HCT116 (cell line): ENCODE results near the gene RPS10. TPM values are rescaled to one million over a fixed set of nuclear protein-coding genes. Genes with fewer than 3 reads are reported as not detected.

Experiments used
- ATAC-seq: fragments of 200-7000 bp; cut with Tn5 transposase; 2 replicates; pipeline ENCODE4 v1.9.1; 2020; ENCODE audit warnings: mild to moderate bottlenecking, moderate library complexity
- BruUV-seq: library from RNA; stranded (reverse); fragments of 400-500 nt; replicated peaks from 2 replicates; lab custom pipeline; 2021; lab: Mats Ljungman, UMichigan
- CTCF ChIA-PET: fragments of 300-600 bp; sonication (Branson Sonifier 250); formaldehyde crosslinking; loops from one replicate; lab custom pipeline; 2021; ENCODE audit warnings: antibody characterized with exemption; lab: Charles Lee
- POLR2A ChIA-PET: fragments of 300-600, 350-600 bp; sonication (Branson Sonifier 250); formaldehyde crosslinking; loops from one replicate; lab custom pipeline; 2021; ENCODE audit warnings: antibody characterized with exemption; lab: Charles Lee
- RAD21 ChIA-PET, 2 experiments: fragments of 300-600 bp; sonication (Branson Sonifier 250); formaldehyde crosslinking; loops; one replicate each; lab custom pipeline; 2023; ENCODE audit warnings: low total read pairs in 2 of 2; ENCODE audit not compliant: uncharacterized antibody in 2 of 2, unreplicated experiment in 2 of 2, low non-redundant PET in 1 of 2; lab: Charles Lee
- DNase-seq: peaks from one replicate; pipeline ENCODE4 v3.0.0-alpha.2; 2010; ENCODE audit warnings: low read depth, low spot score
- H2AFZ ChIP-seq: fragments of 200-600 bp; shearing (Covaris generic), sonication (generic); 2 replicates; pipeline ENCODE4 v1.6.1; 2017; ENCODE audit warnings: low read depth, mixed run types, mixed read lengths, antibody characterized with exemption, low read length; ENCODE audit not compliant: poor library complexity, severe bottlenecking
- H3K27ac ChIP-seq: 2 replicates; pipeline ENCODE4 v1.5.1; 2012; ENCODE audit warnings: low read depth, low read length
- H3K27me3 ChIP-seq: fragments of 200-600 bp; sonication (generic); 2 replicates; pipeline ENCODE4 v1.6.1; 2016; ENCODE audit warnings: mixed run types, low read length, mixed read lengths; ENCODE audit not compliant: insufficient read depth
- H3K36me3 ChIP-seq, 2 experiments: fragments of 200-500 bp in 1 of 2; fragments of 200-600 bp in 1 of 2; sonication (Bioruptor generic) in 1 of 2; sonication (generic) in 1 of 2; 2 replicates each; pipeline versions ENCODE4 v1.5.1 to v1.6.1; 2014 to 2016; ENCODE audit warnings: low read length in 2 of 2, inconsistent platforms in 1 of 2, mixed read lengths in 1 of 2, mixed run types in 1 of 2; ENCODE audit not compliant: insufficient read depth in 2 of 2, control insufficient read depth in 1 of 2
- H3K4me1 ChIP-seq, 2 experiments: fragments of 200-600 bp in 1 of 2; sonication (generic) in 1 of 2; 2 replicates each; pipeline versions ENCODE4 v1.5.1 to v1.6.1; 2012 to 2017; ENCODE audit warnings: low read length in 2 of 2, inconsistent platforms in 1 of 2, mild to moderate bottlenecking in 1 of 2, mixed read lengths in 1 of 2, mixed run types in 1 of 2, moderate library complexity in 1 of 2; ENCODE audit not compliant: insufficient read depth in 2 of 2, control insufficient read depth in 1 of 2
- H3K4me2 ChIP-seq: fragments of 200-600 bp; sonication (generic); 2 replicates; pipeline ENCODE4 v1.6.1; 2017; ENCODE audit warnings: mixed run types, low read length, mixed read lengths
- H3K4me3 ChIP-seq, 2 experiments: fragments of 200-600 bp in 1 of 2; sonication (generic) in 1 of 2; replicated peaks in 1 of 2; 2 replicates each; pipeline ENCODE4 v1.5.1; 2011 to 2016; ENCODE audit warnings: low read length in 2 of 2, control low read depth in 1 of 2, low read depth in 1 of 2, mild to moderate bottlenecking in 1 of 2, mixed read lengths in 1 of 2, mixed run types in 1 of 2
- H3K79me2 ChIP-seq: fragments of 200-600 bp; sonication (generic); 2 replicates; pipeline ENCODE4 v1.6.1; 2017; ENCODE audit warnings: mild to moderate bottlenecking, mixed run types, low read length, moderate library complexity, mixed read lengths; ENCODE audit not compliant: insufficient read depth
- H3K9ac ChIP-seq: fragments of 200-600 bp; sonication (generic); 2 replicates; pipeline ENCODE4 v1.6.1; 2016; ENCODE audit warnings: low read length, mixed read lengths
- H3K9me2 ChIP-seq: fragments of 200-600 bp; sonication (generic), shearing (Covaris generic); 2 replicates; pipeline ENCODE4 v1.6.1; 2017; ENCODE audit warnings: mixed run types, mild to moderate bottlenecking, moderate library complexity; ENCODE audit not compliant: insufficient read depth
- H3K9me3 ChIP-seq, 2 experiments: fragments of 200-500 bp in 1 of 2; fragments of 200-600 bp in 1 of 2; sonication (Bioruptor generic) in 1 of 2; sonication (generic) in 1 of 2; 2 replicates each; pipeline ENCODE4 v1.6.1; 2014 to 2017; ENCODE audit warnings: low read length in 2 of 2, mixed read lengths in 2 of 2, inconsistent platforms in 1 of 2, low read depth in 1 of 2, mild to moderate bottlenecking in 1 of 2, mixed run types in 1 of 2, moderate library complexity in 1 of 2; ENCODE audit not compliant: control insufficient read depth in 1 of 2, insufficient read depth in 1 of 2
- H4K20me1 ChIP-seq: fragments of 200-600 bp; sonication (generic), shearing (Covaris generic); 2 replicates; pipeline ENCODE4 v1.6.1; 2017; ENCODE audit warnings: mixed run types, mild to moderate bottlenecking, moderate library complexity; ENCODE audit not compliant: insufficient read depth
- EGR1 ChIP-seq: IDR thresholded peaks from 2 replicates; pipeline ENCODE4 v1.6.1; 2012; ENCODE audit warnings: low read depth
- ELF1 ChIP-seq: IDR thresholded peaks from 2 replicates; pipeline ENCODE4 v1.6.1; 2012; ENCODE audit warnings: low read depth, borderline replicate concordance
- EZH2 ChIP-seq: fragments of 200-600 bp; sonication (generic); IDR thresholded peaks from 2 replicates; pipeline ENCODE4 v1.6.1; 2017; ENCODE audit warnings: antibody characterized with exemption, mixed run types
- EZH2phosphoT487 ChIP-seq: fragments of 200-600 bp; IDR thresholded peaks from 2 replicates; pipeline ENCODE4 v1.6.1; 2018; ENCODE audit warnings: antibody characterized with exemption, borderline replicate concordance
- JUND ChIP-seq: IDR thresholded peaks from 2 replicates; pipeline ENCODE4 v1.6.1; 2012
- POLR2A ChIP-seq: IDR thresholded peaks from 2 replicates; pipeline ENCODE4 v1.7.0; 2011; ENCODE audit warnings: borderline replicate concordance; ENCODE audit not compliant: insufficient read depth, insufficient read length; ENCODE audit errors: extremely low read depth
- RAD21 ChIP-seq: IDR thresholded peaks from 2 replicates; pipeline ENCODE4 v1.6.1; 2012; ENCODE audit warnings: low read depth, mild to moderate bottlenecking
- SRF ChIP-seq: IDR thresholded peaks from 2 replicates; pipeline ENCODE4 v1.6.1; 2012; ENCODE audit warnings: low read depth
- TCF7L2 ChIP-seq: IDR thresholded peaks from 2 replicates; pipeline ENCODE4 v1.7.0; 2011; ENCODE audit warnings: borderline replicate concordance, inconsistent platforms; ENCODE audit not compliant: insufficient read depth, insufficient read length; ENCODE audit errors: extremely low read depth
- YY1 ChIP-seq: IDR thresholded peaks from 2 replicates; pipeline ENCODE4 v1.6.1; 2011; ENCODE audit warnings: low read length, low read depth, moderate library complexity, mild to moderate bottlenecking; ENCODE audit not compliant: insufficient replicate concordance; ENCODE audit errors: extremely low read depth
- ZNF274 ChIP-seq: fragments of 200-500 bp; sonication (Bioruptor generic); IDR thresholded peaks from 2 replicates; pipeline ENCODE4 v1.6.1; 2014; ENCODE audit warnings: mild to moderate bottlenecking, low read depth, low read length, inconsistent platforms
- intact Hi-C: fragments of 100-400 bp; cut with micrococcal nuclease; formaldehyde crosslinking; loops from 2 replicates; pipeline ENCODE4 v1.10.0; 2022
- total RNA-seq: library from RNA; stranded (reverse); gene quantifications from one replicate; pipeline ENCODE4 v1.2.1, GENCODE V29; 2021; ENCODE audit not compliant: unreplicated experiment
- TF ChIP-seq, protein P1 (sequence below): IDR thresholded peaks from 2 replicates; pipeline ENCODE4 v1.6.1; 2011; ENCODE audit warnings: mild to moderate bottlenecking, low read length, moderate library complexity; ENCODE audit not compliant: insufficient replicate concordance; ENCODE audit errors: extremely low read depth
- TF ChIP-seq, protein P2 (sequence below): IDR thresholded peaks from 2 replicates; pipeline ENCODE4 v1.6.1; 2012

Gene RPS10
- total RNA-seq, 1 experiment from 2014 or later = 1,863 TPM

DNA sequence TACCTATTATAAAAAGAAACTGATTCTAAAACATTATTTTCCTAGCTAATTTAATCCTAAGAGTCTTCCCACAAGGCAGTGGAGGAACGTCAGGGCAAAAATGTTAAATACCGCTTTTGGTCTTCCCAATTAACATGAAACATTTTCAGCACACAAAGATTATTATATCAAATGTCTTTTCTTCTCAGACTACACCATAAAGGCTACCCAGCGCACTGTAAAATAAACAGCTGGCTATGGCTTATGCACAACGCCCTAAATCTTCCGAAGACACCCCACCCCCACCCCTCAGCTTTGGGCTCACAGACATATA, 34.4 kb downstream of the RPS10 start:
- no peaks in the 10 kb centered on the region for H3K36me3 ChIP-seq
- TF ChIP-seq YY1 (no peak), EGR1 (no peak), POLR2A (no peak), JUND (no peak), ZNF274 (no peak), RAD21 (no peak), TCF7L2 (no peak), SRF (no peak), EZH2 (no peak), EZH2phosphoT487 (no peak), ELF1 (no peak)
- TF ChIP-seq, protein P1, sequence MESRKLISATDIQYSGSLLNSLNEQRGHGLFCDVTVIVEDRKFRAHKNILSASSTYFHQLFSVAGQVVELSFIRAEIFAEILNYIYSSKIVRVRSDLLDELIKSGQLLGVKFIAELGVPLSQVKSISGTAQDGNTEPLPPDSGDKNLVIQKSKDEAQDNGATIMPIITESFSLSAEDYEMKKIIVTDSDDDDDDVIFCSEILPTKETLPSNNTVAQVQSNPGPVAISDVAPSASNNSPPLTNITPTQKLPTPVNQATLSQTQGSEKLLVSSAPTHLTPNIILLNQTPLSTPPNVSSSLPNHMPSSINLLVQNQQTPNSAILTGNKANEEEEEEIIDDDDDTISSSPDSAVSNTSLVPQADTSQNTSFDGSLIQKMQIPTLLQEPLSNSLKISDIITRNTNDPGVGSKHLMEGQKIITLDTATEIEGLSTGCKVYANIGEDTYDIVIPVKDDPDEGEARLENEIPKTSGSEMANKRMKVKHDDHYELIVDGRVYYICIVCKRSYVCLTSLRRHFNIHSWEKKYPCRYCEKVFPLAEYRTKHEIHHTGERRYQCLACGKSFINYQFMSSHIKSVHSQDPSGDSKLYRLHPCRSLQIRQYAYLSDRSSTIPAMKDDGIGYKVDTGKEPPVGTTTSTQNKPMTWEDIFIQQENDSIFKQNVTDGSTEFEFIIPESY = no peak
- TF ChIP-seq, protein P2, sequence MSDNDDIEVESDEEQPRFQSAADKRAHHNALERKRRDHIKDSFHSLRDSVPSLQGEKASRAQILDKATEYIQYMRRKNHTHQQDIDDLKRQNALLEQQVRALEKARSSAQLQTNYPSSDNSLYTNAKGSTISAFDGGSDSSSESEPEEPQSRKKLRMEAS = no peak
- peaks cover 59% of the 10 kb centered on the region for H3K79me2 ChIP-seq
- no TSS peak for BruUV-seq
- H3K27ac ChIP-seq = peak overlapping the region; percentile 95
- H3K27me3 ChIP-seq = no peaks in the 10 kb centered on the region
- ChIA-PET RAD21 (no interaction called here), CTCF (interaction anchor here (0.7 to 1.5 kb wide), 2 partner anchors 144 to 228 kb away, joined by 4 to 9 read pairs; no protein-coding TSS in a partner anchor), POLR2A (no interaction called here)
- no peaks in the 10 kb centered on the region for H3K9me2 ChIP-seq
- H2AFZ ChIP-seq = no peak overlapping the region
- no peak for ATAC-seq
- no peak for DNase-seq
- H3K4me1 ChIP-seq = peaks cover 13 to 26% of the 10 kb centered on the region in 2 experiments
- H3K9me3 ChIP-seq = no peaks in the 10 kb centered on the region
- peak overlapping the region; percentile 97 for H3K9ac ChIP-seq
- peak overlapping the region; percentile 70 for H3K4me2 ChIP-seq
- intact Hi-C loops = no loop called here
- peaks cover 9% of the 10 kb centered on the region; the same call in 1 of the 2 replicates for H4K20me1 ChIP-seq
- peak overlapping the region; percentile 78 to 91 for H3K4me3 ChIP-seq
